Liver (tissue), 3 donors: ENCODE results near the gene CDK5RAP2.

ENCODE experiments used
- CTCF ChIP-seq: fragments of 150-350 bp; IDR thresholded peaks from 2 replicates; pipeline ENCODE4 v1.5.1; 2017; ENCODE audit warnings: improper control_type of control experiment, low read depth, low read length; ENCODE audit not compliant: missing input control
- FOXA1 ChIP-seq: IDR thresholded peaks from 2 replicates; pipeline ENCODE4 v1.6.1; 2016; ENCODE audit warnings: antibody characterized with exemption
- FOXA2 ChIP-seq: IDR thresholded peaks from 2 replicates; pipeline ENCODE4 v1.6.1; 2016; ENCODE audit warnings: antibody characterized with exemption
- GABPA ChIP-seq, 2 donors: IDR thresholded peaks in 1 of 2; conservative IDR thresholded peaks in 1 of 2; 2 replicates each; pipeline ENCODE4 v1.6.1; 2016; ENCODE audit warnings: antibody characterized with exemption in 2 of 2, mild to moderate bottlenecking in 1 of 2, moderate library complexity in 1 of 2
- RXRA ChIP-seq, 2 donors: IDR thresholded peaks; 2 replicates each; pipeline ENCODE4 v1.6.1; 2017 to 2018; ENCODE audit warnings: antibody characterized with exemption in 2 of 2, mild to moderate bottlenecking in 1 of 2
- SP1 ChIP-seq: IDR thresholded peaks from 2 replicates; pipeline ENCODE4 v1.6.1; 2018; ENCODE audit warnings: antibody characterized with exemption, mild to moderate bottlenecking
- TAF1 ChIP-seq: conservative IDR thresholded peaks from 2 replicates; pipeline ENCODE4 v1.6.1; 2016; ENCODE audit warnings: antibody characterized with exemption, mild to moderate bottlenecking
- YY1 ChIP-seq: IDR thresholded peaks from 2 replicates; pipeline ENCODE4 v1.6.1; 2016; ENCODE audit warnings: antibody characterized with exemption, mild to moderate bottlenecking
- TF ChIP-seq, protein P1 (sequence below): IDR thresholded peaks from 2 replicates; pipeline ENCODE4 v1.6.1; 2016; ENCODE audit warnings: antibody characterized with exemption
- TF ChIP-seq, protein P2 (sequence below): IDR thresholded peaks from 2 replicates; pipeline ENCODE4 v1.6.1; 2016; ENCODE audit warnings: antibody characterized with exemption, mild to moderate bottlenecking
- donor health status: healthy.
- donor health status: healthy.

- TF ChIP-seq CTCF (no peak), TAF1 (no peak), YY1 (no peak), GABPA (IDR thresholded peaks at IDR 0.05 in 1 of 2, conservative IDR thresholded peaks at IDR 0.05 in 1 of 2) (no peak), FOXA2 (no peak), SP1 (no peak), RXRA (IDR thresholded peaks at IDR 0.05) (no peak), FOXA1 (no peak)
- TF ChIP-seq, protein P1, sequence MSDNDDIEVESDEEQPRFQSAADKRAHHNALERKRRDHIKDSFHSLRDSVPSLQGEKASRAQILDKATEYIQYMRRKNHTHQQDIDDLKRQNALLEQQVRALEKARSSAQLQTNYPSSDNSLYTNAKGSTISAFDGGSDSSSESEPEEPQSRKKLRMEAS: no peak
- TF ChIP-seq, protein P2, sequence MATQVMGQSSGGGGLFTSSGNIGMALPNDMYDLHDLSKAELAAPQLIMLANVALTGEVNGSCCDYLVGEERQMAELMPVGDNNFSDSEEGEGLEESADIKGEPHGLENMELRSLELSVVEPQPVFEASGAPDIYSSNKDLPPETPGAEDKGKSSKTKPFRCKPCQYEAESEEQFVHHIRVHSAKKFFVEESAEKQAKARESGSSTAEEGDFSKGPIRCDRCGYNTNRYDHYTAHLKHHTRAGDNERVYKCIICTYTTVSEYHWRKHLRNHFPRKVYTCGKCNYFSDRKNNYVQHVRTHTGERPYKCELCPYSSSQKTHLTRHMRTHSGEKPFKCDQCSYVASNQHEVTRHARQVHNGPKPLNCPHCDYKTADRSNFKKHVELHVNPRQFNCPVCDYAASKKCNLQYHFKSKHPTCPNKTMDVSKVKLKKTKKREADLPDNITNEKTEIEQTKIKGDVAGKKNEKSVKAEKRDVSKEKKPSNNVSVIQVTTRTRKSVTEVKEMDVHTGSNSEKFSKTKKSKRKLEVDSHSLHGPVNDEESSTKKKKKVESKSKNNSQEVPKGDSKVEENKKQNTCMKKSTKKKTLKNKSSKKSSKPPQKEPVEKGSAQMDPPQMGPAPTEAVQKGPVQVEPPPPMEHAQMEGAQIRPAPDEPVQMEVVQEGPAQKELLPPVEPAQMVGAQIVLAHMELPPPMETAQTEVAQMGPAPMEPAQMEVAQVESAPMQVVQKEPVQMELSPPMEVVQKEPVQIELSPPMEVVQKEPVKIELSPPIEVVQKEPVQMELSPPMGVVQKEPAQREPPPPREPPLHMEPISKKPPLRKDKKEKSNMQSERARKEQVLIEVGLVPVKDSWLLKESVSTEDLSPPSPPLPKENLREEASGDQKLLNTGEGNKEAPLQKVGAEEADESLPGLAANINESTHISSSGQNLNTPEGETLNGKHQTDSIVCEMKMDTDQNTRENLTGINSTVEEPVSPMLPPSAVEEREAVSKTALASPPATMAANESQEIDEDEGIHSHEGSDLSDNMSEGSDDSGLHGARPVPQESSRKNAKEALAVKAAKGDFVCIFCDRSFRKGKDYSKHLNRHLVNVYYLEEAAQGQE: no peak
Observed at GRCh38 chr9:120475341-120475740, 104.6 kb downstream of the CDK5RAP2 start.
